ENCODE results near the gene ATP2A2. TPM values are rescaled to one million over a fixed set of nuclear protein-coding genes. Genes with fewer than 3 reads are reported as not detected.

The ATP2A2 gene
- total and polyA plus RNA-seq, 2 of the 8 experiments (the other 6 are each of a cell fraction or from before 2014, with no cell fraction given) = 86.1 to 271 TPM

DNA sequence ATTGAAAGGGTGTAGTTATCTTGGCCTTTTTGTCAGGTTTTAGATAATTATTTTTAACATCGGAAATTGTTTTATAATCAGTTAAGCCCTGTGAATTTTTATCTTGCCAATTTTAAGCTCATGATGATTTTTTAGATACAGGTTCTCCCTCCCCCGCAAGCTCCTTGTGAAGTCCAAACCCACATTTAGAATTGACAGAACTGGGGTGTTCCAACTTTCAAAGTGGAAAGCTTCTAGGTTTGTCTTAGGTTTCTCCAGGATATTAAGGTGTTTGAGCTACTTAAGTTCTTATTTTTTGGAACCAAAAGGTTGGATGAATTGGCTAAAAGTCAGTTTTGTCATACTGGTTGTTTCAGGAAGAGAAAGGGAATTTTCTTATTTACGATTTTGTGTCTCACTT, 49.1 kb downstream of the ATP2A2 start:
- no peaks in the 10 kb centered on the region for H3K23me2 ChIP-seq (ENCODE audit: low read depth, low read length)
- no peak overlapping the region for H2BK12ac ChIP-seq (ENCODE audit: low read depth, low read length)
- no peak overlapping the region for H4K8ac ChIP-seq (ENCODE audit: extremely low read depth, insufficient read depth, low read length)
- no peak overlapping the region for H4K5ac ChIP-seq (ENCODE audit: insufficient read length, low read depth, low read length)
- H4K20me1 ChIP-seq (replicated peaks in 1 of 2; ENCODE audit: control insufficient read depth in 1 of 2, insufficient read depth in 2 of 2, low read length in 2 of 2) = peaks cover 1 to 12% of the 10 kb centered on the region in 2 experiments
- 94% methylated on average over 3 of the region's 3 CpGs; no CpG with 5 or more reads in 1 of the 2 experiments for WGBS, 2 experiments (ENCODE audit: extremely low coverage in 1 of 2, insufficient coverage in 1 of 2, insufficient read length in 1 of 2, insufficient replicate concordance in 2 of 2, low coverage in 1 of 2, low lambda C conversion rate in 2 of 2, missing lambda C conversion rate in 1 of 2)
- no peak overlapping the region for H3K23ac ChIP-seq (ENCODE audit: insufficient read length)
- DNase-seq (ENCODE audit: low read depth in 1 of 2, low spot score in 2 of 2) (no peak), FAIRE-seq (no peak)
- H3K18ac ChIP-seq (ENCODE audit: extremely low read depth, low read length) = no peak overlapping the region
- ChIA-PET CTCF (ENCODE audit: partially characterized antibody) (interaction anchor here (1.0 to 1.3 kb wide), 2 partner anchors 9 to 48 kb away, joined by 3 to 4 read pairs; no protein-coding TSS in a partner anchor), POLR2A (ENCODE audit: partially characterized antibody) (interaction anchor here (0.6 to 3.1 kb wide), 7 partner anchors 9 to 42 kb away, joined by 3 to 12 read pairs (median 5); no protein-coding TSS in a partner anchor)
- H2BK20ac ChIP-seq (ENCODE audit: low read length) = no peak overlapping the region
- H2AFZ ChIP-seq (ENCODE audit: low read length) = no peak overlapping the region
- H2BK15ac ChIP-seq (ENCODE audit: low read length) = no peak overlapping the region
- no peaks in the 10 kb centered on the region for H3K27me3 ChIP-seq (replicated peaks in 1 of 4; ENCODE audit: control insufficient read depth in 3 of 4, extremely low read depth in 1 of 4, insufficient read depth in 3 of 4, low read length in 3 of 4)
- no peak overlapping the region for H2AK5ac ChIP-seq (ENCODE audit: low read depth, low read length)
- H3K79me1 ChIP-seq (ENCODE audit: low read depth, low read length) = no peaks in the 10 kb centered on the region
- H3K9ac ChIP-seq (replicated peaks in 1 of 4; ENCODE audit: extremely low read depth in 1 of 4, low read depth in 3 of 4, low read length in 3 of 4) = no peak overlapping the region
- no peak overlapping the region for H3K27ac ChIP-seq (ENCODE audit: low read depth, low read length)
- no peaks in the 10 kb centered on the region for H3K9me3 ChIP-seq (ENCODE audit: insufficient read depth in 2 of 2, low read depth in 1 of 2, low read length in 1 of 2)
- no peak overlapping the region for H2BK5ac ChIP-seq (ENCODE audit: low read depth, low read length)
- H3K79me2 ChIP-seq (ENCODE audit: control insufficient read depth in 1 of 2, insufficient read depth in 2 of 2, low read length in 2 of 2) = peaks cover 0 to 34% of the 10 kb centered on the region in 2 experiments; a peak in 2 of 4 replicates
- no peak overlapping the region for H3K4me3 ChIP-seq (ENCODE audit: extremely low read depth in 1 of 4, insufficient read depth in 2 of 4, low read depth in 3 of 4, low read length in 4 of 4)
- no peak overlapping the region for H2BK120ac ChIP-seq (replicated peaks; ENCODE audit: low read depth, low read length)
- H3K36me3 ChIP-seq (ENCODE audit: control insufficient read depth in 2 of 4, insufficient read depth in 4 of 4, low read length in 3 of 4) = peaks cover 36 to 88% (median 67%) of the 10 kb centered on the region in 4 experiments
- H3K4ac ChIP-seq (replicated peaks; ENCODE audit: insufficient read length, low read depth, low read length) = no peak overlapping the region
- H3K4me1 ChIP-seq (replicated peaks in 1 of 4; ENCODE audit: control insufficient read depth in 3 of 4, insufficient read depth in 4 of 4, low read length in 3 of 4) = no peaks in the 10 kb centered on the region
- no peak overlapping the region for H3K4me2 ChIP-seq (ENCODE audit: insufficient read depth in 1 of 2, low read depth in 2 of 2, low read length in 2 of 2)
- H3K14ac ChIP-seq (ENCODE audit: insufficient read length) = no peak overlapping the region
- no peak overlapping the region for H3K56ac ChIP-seq (replicated peaks; ENCODE audit: insufficient read length, low read depth, low read length)
- H4K91ac ChIP-seq (replicated peaks; ENCODE audit: insufficient read length, low read length) = no peak overlapping the region
- no peak for TF ChIP-seq GTF2F1 (IDR thresholded peaks at IDR 0.05; ENCODE audit: borderline replicate concordance, low read depth, low read length)
- TF ChIP-seq EGR1 (IDR thresholded peaks at IDR 0.05; ENCODE audit: borderline replicate concordance, low read depth, low read length) = no peak
